PC-9 (cell line): ENCODE results near the gene ANKLE1. TPM values are rescaled to one million over a fixed set of nuclear protein-coding genes. Genes with fewer than 3 reads are reported as not detected.

ENCODE experiments used
- BruUV-seq: library from RNA; stranded (reverse); fragments of 400-500 nt; replicated peaks from 2 replicates; lab custom pipeline; 2021; lab: Mats Ljungman, UMichigan
- CTCF ChIA-PET: fragments of 300-600 bp; sonication (Branson Sonifier 250); formaldehyde crosslinking; loops from one replicate; lab custom pipeline; 2022; ENCODE audit warnings: antibody characterized with exemption; lab: Charles Lee
- POLR2A ChIA-PET: fragments of 300-600 bp; sonication (Branson Sonifier 250); formaldehyde crosslinking; loops from one replicate; lab custom pipeline; 2022; ENCODE audit warnings: antibody characterized with exemption; ENCODE audit not compliant: unreplicated experiment; lab: Charles Lee
- DNase-seq, 2 experiments: peaks; one replicate each; pipeline versions ENCODE4 v3.0.0 to v3.0.0-alpha.2; 2015 to 2022; ENCODE audit warnings: mixed read lengths in 1 of 2
- H2AFZ ChIP-seq: fragments of 200-600 bp; sonication (generic); 2 replicates; pipeline ENCODE4 v1.8.1; 2017; ENCODE audit warnings: antibody characterized with exemption
- H3F3A ChIP-seq: fragments of 200-600 bp; sonication (generic); 2 replicates; pipeline ENCODE4 v1.8.1; 2017; ENCODE audit warnings: antibody characterized with exemption, mild to moderate bottlenecking, low read depth; ENCODE audit not compliant: insufficient read depth
- H3K27ac ChIP-seq: fragments of 200-600 bp; sonication (generic); 2 replicates; pipeline ENCODE4 v1.6.1; 2016; ENCODE audit warnings: mixed run types
- H3K27me3 ChIP-seq: fragments of 200-600 bp; sonication (generic); 2 replicates; pipeline ENCODE4 v1.6.1; 2016; ENCODE audit warnings: low read depth, mixed run types; ENCODE audit not compliant: insufficient read depth
- H3K36me3 ChIP-seq: fragments of 200-600 bp; sonication (generic); 2 replicates; pipeline ENCODE4 v1.6.1; 2016; ENCODE audit warnings: low read depth, mixed run types
- H3K4me1 ChIP-seq: fragments of 200-600 bp; sonication (generic); replicated peaks from 2 replicates; pipeline ENCODE4 v1.6.1; 2016; ENCODE audit warnings: mixed run types; ENCODE audit not compliant: insufficient read depth
- H3K4me2 ChIP-seq: fragments of 200-600 bp; sonication (generic); 2 replicates; pipeline ENCODE4 v1.6.1; 2017; ENCODE audit warnings: mixed run types
- H3K4me3 ChIP-seq: fragments of 200-600 bp; sonication (generic); 2 replicates; pipeline ENCODE4 v1.6.1; 2016; ENCODE audit warnings: mixed run types
- H3K79me2 ChIP-seq: fragments of 200-600 bp; sonication (generic); 2 replicates; pipeline ENCODE4 v1.6.1; 2017; ENCODE audit warnings: low read depth, mixed run types
- H3K9me2 ChIP-seq: fragments of 200-600 bp; sonication (generic); 2 replicates; pipeline ENCODE4 v1.8.1; 2017; ENCODE audit warnings: mild to moderate bottlenecking; ENCODE audit not compliant: insufficient read depth
- H3K9me3 ChIP-seq: fragments of 200-600 bp; sonication (generic); 2 replicates; pipeline ENCODE4 v1.8.1; 2016; ENCODE audit warnings: low read depth; ENCODE audit not compliant: insufficient read depth
- H4K20me1 ChIP-seq: fragments of 200-600 bp; sonication (generic); 2 replicates; pipeline ENCODE4 v1.8.1; 2017; ENCODE audit not compliant: insufficient read depth
- EZH2 ChIP-seq: fragments of 200-600 bp; sonication (generic); IDR thresholded peaks from 2 replicates; pipeline ENCODE4 v1.8.0; 2017; ENCODE audit warnings: antibody characterized with exemption, low read depth
- intact Hi-C: fragments of 100-400 bp; cut with micrococcal nuclease; formaldehyde crosslinking; loops from one replicate; pipeline ENCODE4 v1.10.0; 2022; ENCODE audit not compliant: unreplicated experiment
- total RNA-seq: library from RNA; stranded (reverse); gene quantifications from 2 replicates; pipeline ENCODE4 v1.2.3, GENCODE V29; 2021
- TF ChIP-seq, protein P1 (sequence below): fragments of 200-600 bp; sonication (generic); conservative IDR thresholded peaks from 2 replicates; pipeline ENCODE4 v1.6.1; 2017; ENCODE audit warnings: mixed run types, antibody characterized with exemption, mild to moderate bottlenecking, moderate library complexity

The ANKLE1 gene
- total RNA-seq, 1 experiment from 2014 or later = 1.2 TPM

GRCh38 chr19:17285415-17286135, 3.9 kb downstream of the ANKLE1 start:
- H3K36me3 ChIP-seq = no peaks in the 10 kb centered on the region
- H3K4me2 ChIP-seq = no peak overlapping the region
- intact Hi-C loops = no loop called here
- H3K4me1 ChIP-seq = no peaks in the 10 kb centered on the region
- ChIA-PET CTCF (interaction anchor here (0.6 kb wide), 1 partner anchor 100 kb away, joined by 3 read pairs; no protein-coding TSS in a partner anchor), POLR2A (no interaction called here)
- no peaks in the 10 kb centered on the region for H4K20me1 ChIP-seq
- no peaks in the 10 kb centered on the region for H3K9me2 ChIP-seq
- no peak overlapping the region for H2AFZ ChIP-seq
- BruUV-seq = no TSS peak
- H3K79me2 ChIP-seq = no peaks in the 10 kb centered on the region
- H3K27ac ChIP-seq = no peak overlapping the region
- TF ChIP-seq, protein P1, sequence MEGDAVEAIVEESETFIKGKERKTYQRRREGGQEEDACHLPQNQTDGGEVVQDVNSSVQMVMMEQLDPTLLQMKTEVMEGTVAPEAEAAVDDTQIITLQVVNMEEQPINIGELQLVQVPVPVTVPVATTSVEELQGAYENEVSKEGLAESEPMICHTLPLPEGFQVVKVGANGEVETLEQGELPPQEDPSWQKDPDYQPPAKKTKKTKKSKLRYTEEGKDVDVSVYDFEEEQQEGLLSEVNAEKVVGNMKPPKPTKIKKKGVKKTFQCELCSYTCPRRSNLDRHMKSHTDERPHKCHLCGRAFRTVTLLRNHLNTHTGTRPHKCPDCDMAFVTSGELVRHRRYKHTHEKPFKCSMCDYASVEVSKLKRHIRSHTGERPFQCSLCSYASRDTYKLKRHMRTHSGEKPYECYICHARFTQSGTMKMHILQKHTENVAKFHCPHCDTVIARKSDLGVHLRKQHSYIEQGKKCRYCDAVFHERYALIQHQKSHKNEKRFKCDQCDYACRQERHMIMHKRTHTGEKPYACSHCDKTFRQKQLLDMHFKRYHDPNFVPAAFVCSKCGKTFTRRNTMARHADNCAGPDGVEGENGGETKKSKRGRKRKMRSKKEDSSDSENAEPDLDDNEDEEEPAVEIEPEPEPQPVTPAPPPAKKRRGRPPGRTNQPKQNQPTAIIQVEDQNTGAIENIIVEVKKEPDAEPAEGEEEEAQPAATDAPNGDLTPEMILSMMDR = no peak
- TF ChIP-seq EZH2 = no peak
- H3K27me3 ChIP-seq = no peaks in the 10 kb centered on the region
- no peak for DNase-seq
- no peak overlapping the region for H3K4me3 ChIP-seq
- peaks cover 15% of the 10 kb centered on the region for H3F3A ChIP-seq
- H3K9me3 ChIP-seq = no peaks in the 10 kb centered on the region

GRCh38 chr19:17286263-17286662, 4.6 kb downstream of the ANKLE1 start:
- intact Hi-C loops = no loop called here
- Histone ChIP-seq H3K36me3 (no peaks in the 10 kb centered on the region), H3K27ac (no peak overlapping the region), H3K9me3 (no peaks in the 10 kb centered on the region), H3K4me1 (no peaks in the 10 kb centered on the region), H3F3A (peaks cover 14% of the 10 kb centered on the region), H3K27me3 (no peaks in the 10 kb centered on the region), H3K4me2 (no peak overlapping the region), H2AFZ (no peak overlapping the region), H3K9me2 (no peaks in the 10 kb centered on the region), H3K4me3 (no peak overlapping the region), H4K20me1 (no peaks in the 10 kb centered on the region), H3K79me2 (no peaks in the 10 kb centered on the region)
- peak in 1 of 2 experiments; percentile 32 for DNase-seq
- POLR2A ChIA-PET = no interaction called here
- BruUV-seq = no TSS peak
- TF ChIP-seq EZH2 = no peak
- CTCF ChIA-PET = no interaction called here

DNA sequence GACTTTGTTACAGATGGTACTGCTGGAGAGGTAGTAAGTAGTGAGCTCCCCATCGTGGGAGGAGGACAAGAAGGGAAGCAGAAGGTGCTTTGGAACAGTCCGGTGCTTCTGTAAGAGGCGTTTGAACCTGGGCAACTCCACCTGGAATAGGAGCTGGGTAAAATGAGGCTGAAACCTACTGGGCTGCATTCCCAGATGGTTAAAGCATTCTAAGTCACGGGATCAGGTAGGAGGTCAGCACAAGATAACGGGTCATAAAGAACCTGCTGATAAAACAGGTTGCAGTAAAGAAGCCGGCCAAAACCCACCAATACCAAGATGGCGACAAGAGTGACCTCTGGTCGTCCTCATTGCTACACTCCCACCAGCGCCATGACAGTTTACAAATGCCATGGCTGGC, 5.1 kb downstream of the ANKLE1 start:
- Histone ChIP-seq H3K9me3 (no peaks in the 10 kb centered on the region), H4K20me1 (no peaks in the 10 kb centered on the region), H3K9me2 (no peaks in the 10 kb centered on the region), H3K27ac (no peak overlapping the region), H2AFZ (no peak overlapping the region), H3K4me1 (peaks cover 1% of the 10 kb centered on the region; the same call in 1 of the 2 replicates), H3K79me2 (no peaks in the 10 kb centered on the region), H3K4me3 (no peak overlapping the region), H3K36me3 (no peaks in the 10 kb centered on the region), H3F3A (peaks cover 12% of the 10 kb centered on the region; the same call in 1 of the 2 replicates), H3K27me3 (no peaks in the 10 kb centered on the region), H3K4me2 (no peak overlapping the region)
- ChIA-PET POLR2A (no interaction called here), CTCF (no interaction called here)
- no TSS peak for BruUV-seq
- DNase-seq = peak in 1 of 2 experiments; percentile 30
- no peak for TF ChIP-seq EZH2
- TF ChIP-seq, protein P1 = no peak
- intact Hi-C loops = no loop called here
